ENCODE data around the gene STS.
"Not testable (repeated sequence)": the region's sequence is repeated elsewhere in the genome, so short reads cannot be mapped to it uniquely, and the experiment has no call there.

Gene STS

DNA sequence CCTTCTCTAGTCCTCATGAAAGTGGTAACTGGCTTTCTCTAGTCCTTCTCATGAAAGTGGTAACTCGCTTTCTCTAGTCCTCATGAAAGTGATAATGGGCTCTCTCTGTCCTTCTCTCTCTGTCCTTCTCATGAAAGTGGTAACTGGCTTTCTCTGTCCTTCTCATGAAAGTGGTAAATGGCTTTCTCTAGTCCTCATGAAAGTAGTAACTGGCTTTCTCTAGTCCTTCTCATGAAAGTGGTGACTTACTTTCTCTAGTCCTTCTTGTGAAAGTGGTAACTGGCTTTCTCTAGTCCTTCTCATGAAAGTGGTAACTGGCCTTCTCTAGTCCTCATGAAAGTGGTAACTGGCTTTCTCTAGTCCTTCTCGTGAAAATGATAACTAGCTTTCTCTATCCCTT, 31.3 kb downstream of the STS start:
- DNase-seq (ENCODE audit: low read depth in 2 of 3, low spot score in 2 of 3), result not testable (repeated sequence)

DNA sequence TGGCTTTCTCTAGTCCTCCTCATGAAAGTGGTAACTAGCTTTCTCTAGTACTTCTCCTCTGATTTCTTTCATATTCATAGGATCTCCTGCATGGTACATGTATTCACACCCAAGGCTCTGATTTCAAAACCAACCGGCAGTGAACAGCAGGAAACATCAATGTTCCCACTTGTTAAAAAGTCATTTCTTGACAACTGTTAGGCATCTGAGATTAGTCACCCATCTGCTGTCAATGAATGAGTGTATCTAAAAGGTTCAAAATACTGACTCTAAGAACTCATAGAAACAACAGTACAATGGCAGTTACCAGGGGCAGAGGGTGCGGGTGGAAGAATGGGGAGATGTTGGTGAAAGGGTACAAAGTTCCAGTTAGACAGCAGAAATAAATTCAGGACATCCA, 31.9 kb downstream of the STS start:
- DNase-seq (ENCODE audit: low read depth in 2 of 3, low spot score in 2 of 3), result no peak

DNA sequence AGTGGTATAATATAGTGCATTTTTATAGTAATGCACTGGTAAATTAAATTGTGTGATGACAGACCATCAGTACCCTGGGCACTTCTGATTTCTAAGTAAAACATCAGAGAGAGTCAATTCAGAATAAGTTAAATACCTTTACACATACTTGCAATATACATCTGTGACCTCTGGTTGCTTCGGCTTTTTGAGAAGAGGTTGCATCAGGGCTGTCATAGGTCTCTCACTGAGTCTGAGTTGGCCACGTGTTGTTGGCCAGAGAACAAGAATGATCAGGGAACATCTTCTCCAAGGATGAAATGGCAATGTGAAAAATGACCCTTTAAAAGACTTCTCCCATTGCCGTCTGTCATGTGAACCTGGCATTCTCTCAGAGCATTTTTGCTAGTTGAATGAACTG, 37.3 kb downstream of the STS start:
- no peak for DNase-seq (ENCODE audit: low read depth in 2 of 3, low spot score in 2 of 3)

DNA sequence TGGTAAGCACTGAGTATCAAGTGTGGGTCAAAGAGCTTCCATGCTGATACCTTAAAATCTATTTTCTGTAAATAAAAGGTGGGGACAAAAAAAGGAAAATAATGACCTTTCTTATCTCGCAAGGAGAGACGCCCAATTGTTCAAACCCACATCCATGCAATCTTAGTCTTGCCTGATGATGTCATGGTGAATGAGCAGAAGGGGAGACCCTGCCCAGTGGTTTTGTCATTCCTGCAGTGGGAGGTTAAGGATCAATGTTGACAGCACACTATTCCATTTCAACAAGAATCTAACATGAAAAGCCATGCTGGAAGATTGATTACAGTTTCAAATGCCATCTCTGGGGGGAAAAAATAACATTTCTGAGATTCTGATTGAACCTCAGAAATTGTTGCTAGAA, 41.2 kb downstream of the STS start:
- DNase-seq (ENCODE audit: low read depth in 2 of 3, low spot score in 2 of 3), result no peak

DNA sequence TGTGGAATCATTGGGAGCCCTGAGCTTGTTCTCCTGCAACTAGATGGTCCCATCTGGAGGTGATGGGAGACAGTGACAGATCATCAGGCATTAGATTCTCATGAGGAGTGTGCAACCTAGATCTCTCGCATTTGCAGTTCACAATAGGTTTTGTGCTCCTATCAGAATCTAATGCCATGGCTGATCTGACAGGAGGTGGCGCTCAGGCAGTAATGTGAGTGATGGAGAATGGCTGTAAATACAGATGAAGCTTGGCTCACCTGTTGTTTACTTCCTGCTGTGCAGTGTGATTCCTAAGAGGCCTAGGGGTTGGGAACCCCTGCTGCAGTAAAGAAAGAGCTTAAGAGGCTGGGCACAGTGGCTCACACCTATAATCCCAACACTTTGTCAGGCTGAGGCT, 42.6 kb downstream of the STS start:
- no peak for DNase-seq (ENCODE audit: low read depth in 2 of 3, low spot score in 2 of 3)

DNA sequence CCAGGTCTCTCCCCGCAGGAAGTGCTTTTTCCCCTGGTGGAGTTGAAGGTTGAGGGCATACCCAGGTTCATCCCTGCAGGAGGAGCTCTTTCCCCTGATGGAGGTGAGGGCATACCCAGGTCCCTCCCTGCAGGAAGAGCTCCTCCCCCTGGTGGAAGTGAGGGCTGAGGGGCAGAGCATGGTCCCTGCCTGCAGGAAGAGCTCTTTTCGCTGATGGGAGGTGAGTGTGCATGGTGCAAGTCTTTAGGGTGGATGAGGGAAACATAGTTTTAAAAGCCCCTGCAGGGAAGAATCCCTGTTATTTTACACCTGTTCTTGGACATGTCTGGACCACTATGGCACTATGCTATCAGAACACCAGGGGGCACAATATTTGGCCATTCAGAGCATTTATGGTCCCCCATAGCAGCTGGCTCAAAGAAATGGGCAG, 44.2 kb downstream of the STS start:
- DNase-seq (ENCODE audit: low read depth in 2 of 3, low spot score in 2 of 3), result no peak

DNA sequence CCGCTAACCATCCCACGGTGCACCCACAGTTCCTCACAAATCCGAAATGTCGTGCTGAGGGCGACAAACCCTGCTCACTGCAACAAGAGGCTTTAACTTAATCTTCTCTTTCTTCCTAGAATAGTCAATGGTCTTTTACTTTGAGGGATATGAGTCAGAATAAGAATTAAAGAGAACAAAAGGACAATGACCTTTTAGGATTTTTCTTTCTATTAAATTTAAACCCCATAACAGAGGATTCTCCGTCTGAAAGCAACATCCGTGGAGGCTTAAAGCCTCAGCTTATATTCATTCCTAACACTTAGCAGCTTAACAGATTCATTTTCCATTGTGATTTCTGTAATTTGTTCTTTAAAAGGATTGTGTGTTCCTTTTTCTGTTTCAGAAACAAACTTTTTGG, 45.4 kb downstream of the STS start:
- DNase-seq (ENCODE audit: low read depth in 2 of 3, low spot score in 2 of 3), result no peak

DNA sequence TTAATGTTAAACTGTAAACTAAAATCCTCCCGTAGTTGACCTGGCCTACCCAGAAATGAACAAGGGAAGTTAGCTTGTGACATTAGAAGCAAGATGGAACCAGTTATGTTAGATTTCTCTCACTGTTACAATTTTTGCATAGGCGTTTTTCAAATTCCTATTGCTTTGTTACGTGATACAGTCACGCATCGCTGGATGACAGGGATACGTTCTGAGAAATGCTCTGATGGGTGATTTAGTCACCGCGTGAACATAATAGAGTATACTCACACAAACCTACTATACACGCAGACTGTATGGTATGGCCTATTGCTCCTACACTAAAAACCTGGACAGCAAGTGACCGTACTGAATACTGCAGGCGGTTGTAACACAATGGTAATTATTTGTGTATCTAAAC, 47.1 kb downstream of the STS start:
- DNase-seq (ENCODE audit: low read depth in 2 of 3, low spot score in 2 of 3), result no peak
